HG02943 (cell line): ENCODE measurements around the gene PITX1.

ENCODE experiments used
- ATAC-seq: cut with Tn5 transposase; IDR thresholded peaks from one replicate; pipeline ENCODE4 v1.9.1; 2021; ENCODE audit warnings: mild to moderate bottlenecking, low read depth, moderate library complexity; ENCODE audit not compliant: unreplicated experiment

The PITX1 gene

GRCh38 chr5:135030123-135030955 lies 3.7 kb downstream of the PITX1 start:
- ATAC-seq, result no peak

- no peak for ATAC-seq
Measured at GRCh38 chr5:135029477-135030122, 4.4 kb downstream of the PITX1 start.

GRCh38 chr5:135028791-135029476 lies 5.1 kb downstream of the PITX1 start:
- no peak for ATAC-seq

- ATAC-seq, result no peak
Measured at GRCh38 chr5:135027697-135028615, 6.1 kb downstream of the PITX1 start.

GRCh38 chr5:135027266-135027696 lies 6.7 kb downstream of the PITX1 start:
- no peak for ATAC-seq

GRCh38 chr5:135026645-135027265 lies 7.3 kb downstream of the PITX1 start:
- ATAC-seq, result no peak

- ATAC-seq, result no peak
Measured at GRCh38 chr5:135025730-135026644, 8.0 kb downstream of the PITX1 start.

- ATAC-seq, result no peak
Measured at GRCh38 chr5:135024956-135025729, 8.9 kb downstream of the PITX1 start.

GRCh38 chr5:135020111-135020895 lies 13.7 kb downstream of the PITX1 start:
- ATAC-seq, result no peak

GRCh38 chr5:135019314-135019713 lies 14.7 kb downstream of the PITX1 start:
- no peak for ATAC-seq

GRCh38 chr5:135018457-135018856 lies 15.6 kb downstream of the PITX1 start:
- ATAC-seq, result no peak

- no peak for ATAC-seq
Measured at GRCh38 chr5:135016861-135017290, 17.2 kb downstream of the PITX1 start.

- ATAC-seq, result no peak
Measured at GRCh38 chr5:135015942-135016341, 18.1 kb downstream of the PITX1 start.

GRCh38 chr5:135013947-135014570 lies 20.0 kb downstream of the PITX1 start:
- ATAC-seq, result no peak

- ATAC-seq, result no peak
Measured at GRCh38 chr5:135013445-135013844, 20.6 kb downstream of the PITX1 start.

GRCh38 chr5:135012951-135013391 lies 21.1 kb downstream of the PITX1 start:
- ATAC-seq, result no peak
